SU-DHL-6 (cell line): ENCODE data around the gene PGM1.

Experiments used
- H2AFZ ChIP-seq: fragments of 200-600 bp; sonication (generic); 2 replicates; pipeline ENCODE4 v1.6.1; 2014; ENCODE audit warnings: low read depth, mild to moderate bottlenecking, moderate library complexity, mixed read lengths, antibody characterized with exemption, low read length; ENCODE audit not compliant: severe bottlenecking
- H3F3A ChIP-seq: fragments of 200-600 bp; shearing (Covaris generic); 2 replicates; pipeline ENCODE4 v1.6.0; 2016; ENCODE audit warnings: antibody characterized with exemption, mild to moderate bottlenecking; ENCODE audit not compliant: insufficient read depth
- H3K27ac ChIP-seq: fragments of 200-600 bp; sonication (generic); 2 replicates; pipeline ENCODE4 v1.5.1; 2016; ENCODE audit warnings: low read depth, mild to moderate bottlenecking, low read length, moderate library complexity, mixed read lengths
- H3K27me3 ChIP-seq: fragments of 200-600 bp; sonication (generic), shearing (Covaris generic); 2 replicates; pipeline ENCODE4 v1.6.0; 2014; ENCODE audit warnings: mild to moderate bottlenecking, low read length
- H3K36me3 ChIP-seq: fragments of 200-600 bp; sonication (generic); 2 replicates; pipeline ENCODE4 v1.6.1; 2014; ENCODE audit warnings: mild to moderate bottlenecking, low read length, mixed read lengths
- H3K4me2 ChIP-seq: fragments of 300-600, 200-600 bp; shearing (Covaris generic), sonication (generic); 2 replicates; pipeline ENCODE4 v1.6.0; 2014; ENCODE audit warnings: low read length, low read depth, mild to moderate bottlenecking; ENCODE audit not compliant: poor library complexity, severe bottlenecking
- H3K4me3 ChIP-seq: fragments of 200-600 bp; sonication (generic); 2 replicates; pipeline ENCODE4 v1.5.1; 2014; ENCODE audit warnings: antibody characterized with exemption, low read length, mild to moderate bottlenecking, mixed read lengths; ENCODE audit not compliant: insufficient read depth, poor library complexity, severe bottlenecking
- H3K79me2 ChIP-seq: fragments of 200-600 bp; sonication (generic); 2 replicates; pipeline ENCODE4 v1.6.1; 2014; ENCODE audit warnings: mild to moderate bottlenecking, low read length, moderate library complexity; ENCODE audit not compliant: insufficient read depth
- H3K9ac ChIP-seq: fragments of 200-600 bp; sonication (generic); 2 replicates; pipeline ENCODE4 v1.7.0; 2014; ENCODE audit warnings: mild to moderate bottlenecking, low read length
- H3K9me2 ChIP-seq: fragments of 200-600 bp; sonication (generic); replicated peaks from 2 replicates; pipeline ENCODE4 v1.6.1; 2014; ENCODE audit warnings: low read length; ENCODE audit not compliant: insufficient read depth
- H3K9me3 ChIP-seq: fragments of 200-600 bp; sonication (generic); 2 replicates; pipeline ENCODE4 v1.6.1; 2014; ENCODE audit warnings: low read length, mixed read lengths; ENCODE audit not compliant: insufficient read depth
- H4K20me1 ChIP-seq: fragments of 200-600 bp; sonication (generic); 2 replicates; pipeline ENCODE4 v1.6.1; 2014; ENCODE audit warnings: low read depth, mild to moderate bottlenecking, antibody characterized with exemption, low read length, moderate library complexity, mixed read lengths
- CTCF ChIP-seq: fragments of 200-600 bp; sonication (generic); IDR thresholded peaks from one replicate; pipeline ENCODE4 v1.5.1; 2017; ENCODE audit warnings: antibody characterized with exemption, mild to moderate bottlenecking, low read length, moderate library complexity; ENCODE audit not compliant: insufficient read depth, poor library complexity, severe bottlenecking
- EZH2phosphoT487 ChIP-seq: fragments of 200-600 bp; sonication (generic), shearing (Covaris generic); conservative IDR thresholded peaks from 2 replicates; pipeline ENCODE4 v1.6.1; 2018; ENCODE audit warnings: mild to moderate bottlenecking, antibody characterized with exemption, low read length, moderate library complexity, mixed read lengths

Gene PGM1

DNA sequence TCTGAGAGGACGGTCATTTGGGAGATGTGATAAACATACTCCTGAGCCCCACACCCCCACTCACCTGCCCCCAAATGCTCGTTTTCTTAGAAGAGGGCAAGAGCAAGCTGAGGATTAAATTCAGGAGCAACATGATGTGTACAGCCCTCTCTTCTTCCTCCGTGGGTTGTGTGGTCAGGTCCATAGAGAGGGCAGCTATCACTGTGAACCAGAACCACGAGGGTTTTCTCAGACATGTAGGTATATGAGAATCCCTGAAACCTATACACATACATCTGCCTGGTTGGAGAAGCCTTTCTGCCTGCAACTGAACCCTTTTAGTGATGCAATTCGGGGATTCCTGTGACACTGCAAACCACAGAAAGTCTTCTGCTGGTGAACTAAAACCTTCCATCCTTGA lies 38.9 kb downstream of the PGM1 start:
- H3K79me2 ChIP-seq, result no peaks in the 10 kb centered on the region
- H3F3A ChIP-seq, result no peaks in the 10 kb centered on the region
- no peaks in the 10 kb centered on the region for H3K9me2 ChIP-seq
- H3K4me2 ChIP-seq, result no peak overlapping the region
- no peak overlapping the region for H3K4me3 ChIP-seq
- no peaks in the 10 kb centered on the region for H3K9me3 ChIP-seq
- H3K36me3 ChIP-seq, result 0 out of 2 replicates have a peak, but pooled peaks cover 6% of the 10 kb centered on the region
- H3K9ac ChIP-seq, result no peak overlapping the region
- no peak overlapping the region for H2AFZ ChIP-seq
- H3K27me3 ChIP-seq, result no peaks in the 10 kb centered on the region
- no peak for TF ChIP-seq EZH2phosphoT487
- TF ChIP-seq CTCF, result no peak
- H3K27ac ChIP-seq, result no peak overlapping the region
- H4K20me1 ChIP-seq, result no peaks in the 10 kb centered on the region

DNA sequence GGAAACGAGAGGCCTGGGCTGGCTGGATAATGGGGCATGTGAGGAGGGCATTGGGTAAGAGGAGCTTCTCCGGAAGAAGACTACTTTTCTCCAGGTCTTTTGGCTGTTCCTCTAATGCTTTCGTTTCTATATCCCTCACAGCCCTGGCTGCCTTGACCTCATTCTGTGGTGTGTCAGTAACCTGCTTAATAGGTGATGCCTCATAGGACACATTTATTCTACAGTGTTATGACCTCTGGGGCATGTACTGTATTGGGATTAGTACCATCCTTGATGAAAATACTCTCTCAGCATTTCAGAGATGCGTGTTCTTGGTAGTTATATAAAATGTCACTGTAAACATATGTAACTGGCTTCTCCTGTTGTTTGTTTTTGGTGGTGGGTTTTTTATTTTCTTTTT lies 40.1 kb downstream of the PGM1 start:
- Histone ChIP-seq H3K27ac (no peak overlapping the region), H3K79me2 (no peaks in the 10 kb centered on the region), H2AFZ (no peak overlapping the region), H3K36me3 (0 out of 2 replicates have a peak, but pooled peaks cover 12% of the 10 kb centered on the region), H3F3A (no peaks in the 10 kb centered on the region), H4K20me1 (no peaks in the 10 kb centered on the region), H3K4me2 (no peak overlapping the region), H3K4me3 (no peak overlapping the region), H3K9ac (no peak overlapping the region), H3K9me2 (no peaks in the 10 kb centered on the region), H3K27me3 (no peaks in the 10 kb centered on the region), H3K9me3 (no peaks in the 10 kb centered on the region)
- TF ChIP-seq EZH2phosphoT487 (no peak), CTCF (no peak)

DNA sequence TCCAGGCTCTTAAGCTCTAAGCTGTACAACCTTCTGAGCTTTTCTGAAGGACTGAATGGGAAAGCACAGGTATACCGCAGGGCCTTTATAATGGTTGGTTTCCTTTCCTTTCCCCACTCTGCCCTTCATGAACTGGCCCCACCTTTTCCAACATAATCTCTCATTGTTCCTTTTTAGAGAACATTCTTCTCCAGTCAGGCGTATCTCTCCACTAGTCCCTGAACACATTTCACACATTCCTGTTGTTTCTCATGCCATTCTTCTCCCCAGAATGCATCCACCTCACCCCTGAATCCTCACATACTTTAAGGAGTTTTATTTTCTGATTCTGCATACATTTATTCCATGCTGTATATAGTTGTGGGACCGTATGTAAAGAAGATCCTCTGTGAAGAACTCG lies 41.3 kb downstream of the PGM1 start:
- Histone ChIP-seq H3K9me3 (no peaks in the 10 kb centered on the region), H3K9ac (no peak overlapping the region), H2AFZ (no peak overlapping the region), H3K27me3 (no peaks in the 10 kb centered on the region), H3K4me2 (no peak overlapping the region), H3K36me3 (0 out of 2 replicates have a peak, but pooled peaks cover 16% of the 10 kb centered on the region), H3K79me2 (no peaks in the 10 kb centered on the region), H3K4me3 (no peak overlapping the region), H3K27ac (no peak overlapping the region), H3F3A (no peaks in the 10 kb centered on the region), H3K9me2 (no peaks in the 10 kb centered on the region), H4K20me1 (no peaks in the 10 kb centered on the region)
- TF ChIP-seq CTCF, result no peak
- no peak for TF ChIP-seq EZH2phosphoT487
